HG02642 (cell line): ENCODE measurements around the gene SCYGR4.
A peak's percentile ranks its signal among the peaks of the same experiment; 100 is the strongest.

Experiments used
- ATAC-seq: cut with Tn5 transposase; IDR thresholded peaks from one replicate; pipeline ENCODE4 v1.9.1; 2021; ENCODE audit warnings: mild to moderate bottlenecking; ENCODE audit not compliant: unreplicated experiment, poor library complexity

The SCYGR4 gene

GRCh38 chr2:227613272-227613660 is 4.0 kb upstream of the SCYGR4 start:
- ATAC-seq = no peak

DNA sequence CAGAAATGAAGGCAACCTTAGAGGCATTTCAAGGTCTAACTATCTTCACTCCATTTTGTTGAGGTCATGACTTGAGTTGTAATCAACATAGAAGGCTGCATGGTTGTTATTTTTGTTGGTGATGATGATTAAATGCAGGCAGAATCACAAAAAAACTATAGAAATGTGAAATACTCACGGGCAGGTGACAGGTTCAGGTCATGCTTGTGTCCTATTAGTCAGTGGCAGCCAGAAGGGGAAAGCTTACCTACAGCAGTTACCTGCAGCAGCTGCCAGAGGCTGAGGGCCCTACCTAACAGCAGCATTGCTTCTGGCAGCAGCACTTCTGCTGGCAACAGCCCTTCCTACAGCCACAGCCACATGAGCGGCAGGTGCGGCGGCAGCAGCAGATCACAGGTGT is 3.1 kb upstream of the SCYGR4 start:
- no peak for ATAC-seq

DNA sequence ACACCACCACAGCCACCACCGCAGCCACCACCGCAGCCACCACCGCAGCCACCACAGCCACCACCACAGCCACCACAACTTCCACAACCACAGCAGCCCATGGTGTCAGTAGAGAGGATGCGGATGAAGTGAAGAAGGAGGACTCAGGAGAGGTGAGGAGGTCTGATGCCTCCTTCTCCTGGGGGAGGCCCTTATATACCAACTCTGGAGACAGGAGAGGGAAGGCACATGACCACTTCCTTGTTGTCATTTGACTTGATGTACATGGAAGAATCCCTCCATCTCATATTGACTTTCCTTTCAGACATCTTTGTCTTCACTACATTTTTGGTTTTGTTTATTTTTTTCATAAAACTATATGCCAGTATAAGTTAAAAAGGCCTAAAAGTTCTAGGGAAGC is 2.6 kb upstream of the SCYGR4 start, which contains the start of gene SCYGR3:
Gene SCYGR3, minus strand, starts transcription at position 101 of the 400 bp plus-strand sequence. Its CDS starts 0 bp downstream, at position 101.
- no peak for ATAC-seq

DNA sequence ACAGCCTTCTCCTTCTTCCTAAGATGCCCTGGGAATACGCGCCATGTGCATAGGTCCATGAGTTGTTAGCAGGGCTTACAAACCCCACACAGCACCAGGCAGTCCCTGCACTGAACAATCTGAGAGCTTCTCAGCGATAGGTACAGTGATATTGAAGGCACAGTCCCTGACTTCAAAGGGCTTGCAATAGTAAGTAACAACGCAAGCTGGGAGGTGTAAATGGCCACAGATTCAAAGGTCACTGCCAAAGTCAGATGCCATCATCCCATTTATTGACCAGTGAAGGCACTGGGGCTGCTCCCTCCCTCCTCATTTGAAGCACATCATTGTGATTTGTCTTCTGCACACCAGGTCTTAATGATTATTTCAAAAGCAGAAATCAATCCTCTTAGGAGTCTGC is 2.1 kb upstream of the SCYGR4 start:
- no peak for ATAC-seq

DNA sequence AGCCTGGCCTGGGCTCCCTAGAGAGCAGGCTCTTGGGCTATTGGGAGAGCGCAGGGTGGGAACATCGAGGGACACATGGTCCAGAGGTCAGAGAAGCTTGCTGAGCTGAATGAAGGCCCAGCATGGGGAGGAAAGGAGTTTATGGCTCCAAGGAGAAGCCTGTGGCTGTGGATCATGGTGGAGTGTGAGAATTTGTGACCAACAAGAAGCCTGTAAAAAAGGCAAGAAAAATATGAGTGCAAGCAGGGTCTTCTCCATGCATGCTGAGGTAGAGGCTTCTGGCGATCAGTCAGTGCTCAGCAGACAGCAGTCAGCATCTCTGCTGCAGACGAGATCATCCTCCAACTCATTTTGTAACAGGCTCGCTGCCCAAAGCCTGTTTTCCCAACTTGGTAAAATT is 1.4 kb upstream of the SCYGR4 start:
- no peak for ATAC-seq

- ATAC-seq = no peak
Measured at GRCh38 chr2:227616631-227617030, 667 bp upstream of the SCYGR4 start.

GRCh38 chr2:227623226-227623625 is 5.9 kb downstream of the SCYGR4 start:
- no peak for ATAC-seq

DNA sequence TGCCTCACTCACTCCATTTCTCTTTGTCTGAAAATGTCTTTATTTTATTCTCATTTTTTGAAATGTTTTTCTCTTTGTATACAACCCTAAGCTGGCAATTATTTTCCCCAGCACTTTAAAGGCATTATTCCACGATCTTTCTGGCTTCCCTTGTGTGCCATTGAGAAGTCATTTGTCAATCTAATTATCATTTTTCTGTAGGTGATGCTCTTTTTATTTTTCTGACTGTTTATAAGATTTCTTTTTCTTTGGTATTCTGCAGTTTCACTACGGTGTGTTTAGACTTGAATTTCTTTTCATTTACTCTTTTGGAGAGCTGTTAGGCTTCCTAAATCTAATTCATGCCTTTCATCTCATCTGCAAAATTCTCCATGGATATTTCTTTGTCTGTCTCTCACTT is 8.1 kb downstream of the SCYGR4 start:
- no peak for ATAC-seq

- ATAC-seq = no peak
Measured at GRCh38 chr2:227626580-227627151, 9.4 kb downstream of the SCYGR4 start.

GRCh38 chr2:227627769-227628168 is 10.5 kb downstream of the SCYGR4 start:
- peak; percentile 92 for ATAC-seq

DNA sequence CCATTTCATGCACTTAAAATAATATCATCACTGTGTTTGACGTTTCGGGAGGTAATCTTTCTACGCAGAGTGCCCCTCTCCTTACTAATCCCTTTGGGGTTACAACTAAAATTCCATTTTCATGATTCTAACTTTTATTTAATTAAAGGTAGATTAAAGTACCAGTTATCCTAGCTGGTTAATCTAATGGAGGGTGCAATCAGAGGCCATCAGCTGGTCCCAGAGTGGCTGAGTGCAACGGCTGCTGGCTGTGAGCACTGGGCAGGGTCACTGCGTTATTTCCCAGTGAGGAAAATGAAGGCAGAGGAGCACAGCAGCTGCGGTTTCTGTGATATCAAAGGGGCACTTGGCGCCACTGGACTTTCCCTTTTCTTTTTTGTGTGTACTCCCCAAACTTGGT is 12.1 kb downstream of the SCYGR4 start:
- no peak for ATAC-seq

GRCh38 chr2:227630322-227630721 is 13.0 kb downstream of the SCYGR4 start:
- ATAC-seq = no peak

DNA sequence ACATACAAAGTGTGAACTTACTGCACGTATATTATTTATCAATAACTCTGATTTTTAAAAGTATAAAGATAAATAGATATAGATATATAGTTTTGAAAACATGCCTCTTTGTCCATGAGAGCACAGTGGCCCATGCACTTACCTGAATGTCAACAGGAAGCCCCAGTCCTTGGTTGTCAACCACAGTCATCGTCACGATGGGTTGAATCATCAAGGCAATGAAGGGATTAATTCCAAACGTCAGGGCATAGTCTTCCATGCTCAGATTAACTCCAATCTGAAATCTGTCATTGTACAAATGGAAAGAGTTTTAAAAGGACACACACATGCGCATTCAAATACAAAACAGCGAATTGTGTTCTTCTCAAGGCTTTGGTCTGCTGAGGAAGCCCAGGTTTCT is 15.5 kb downstream of the SCYGR4 start:
- no peak for ATAC-seq

- ATAC-seq = no peak
Measured at GRCh38 chr2:227634201-227634600, 16.9 kb downstream of the SCYGR4 start.

DNA sequence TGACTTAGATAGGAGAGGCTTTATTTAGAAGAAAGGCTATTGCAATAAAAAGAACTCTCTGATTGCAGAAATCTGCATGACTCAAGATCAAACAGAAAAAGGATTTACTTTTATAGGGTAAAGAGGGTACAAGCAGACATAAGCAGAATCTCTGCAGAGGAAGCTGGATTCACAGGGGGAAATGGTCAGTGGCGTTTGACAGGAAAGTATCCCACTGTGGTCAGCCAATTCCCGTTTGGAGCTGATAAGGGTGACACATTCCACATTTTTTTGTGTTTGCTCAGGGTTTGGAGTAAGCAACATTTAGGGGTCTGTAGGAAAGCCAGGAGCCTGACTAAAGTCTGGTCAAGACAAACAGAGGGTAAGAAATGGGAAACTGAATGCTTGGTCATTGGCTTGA is 25.4 kb downstream of the SCYGR4 start:
- ATAC-seq = no peak

- no peak for ATAC-seq
Measured at GRCh38 chr2:227643990-227644551, 26.8 kb downstream of the SCYGR4 start.

DNA sequence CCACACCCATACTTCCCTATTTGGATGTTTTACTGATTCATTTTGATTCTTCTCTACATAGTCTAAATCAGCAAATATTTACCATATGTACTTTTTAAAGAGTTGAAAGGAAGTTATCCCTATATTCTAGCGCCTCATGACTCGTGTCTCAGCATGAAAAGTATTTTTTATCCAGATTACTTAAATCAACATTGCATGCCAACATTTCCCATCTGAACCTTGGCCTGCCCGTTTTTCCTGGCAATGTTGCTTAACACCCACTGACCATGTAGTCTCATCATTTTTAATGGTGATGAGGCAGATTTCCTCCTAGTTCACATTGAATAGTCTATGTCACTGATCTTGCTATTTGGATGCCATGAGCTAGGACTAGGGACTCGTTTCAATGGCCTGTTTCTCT is 36.1 kb downstream of the SCYGR4 start:
- no peak for ATAC-seq

GRCh38 chr2:227654426-227654825 is 37.1 kb downstream of the SCYGR4 start:
- ATAC-seq = no peak

DNA sequence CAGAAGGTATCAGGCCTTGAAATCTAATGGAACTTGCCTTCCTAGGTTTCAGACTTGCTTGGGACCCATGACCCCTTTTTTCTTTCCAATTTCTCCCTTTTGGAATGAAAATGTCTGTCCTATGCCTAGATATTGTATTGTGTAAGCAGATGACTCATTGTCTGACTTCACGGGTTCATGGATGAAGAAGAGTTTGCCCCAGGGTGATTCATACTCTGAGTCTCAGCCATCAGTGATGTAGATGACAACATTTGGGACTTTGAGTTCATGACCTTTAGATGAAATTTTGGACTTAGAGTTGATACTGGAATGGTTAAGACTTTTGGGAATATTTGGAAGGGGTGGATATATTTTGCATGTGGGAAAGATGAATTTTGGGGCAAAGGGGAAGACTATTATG is 38.2 kb downstream of the SCYGR4 start:
- no peak for ATAC-seq

DNA sequence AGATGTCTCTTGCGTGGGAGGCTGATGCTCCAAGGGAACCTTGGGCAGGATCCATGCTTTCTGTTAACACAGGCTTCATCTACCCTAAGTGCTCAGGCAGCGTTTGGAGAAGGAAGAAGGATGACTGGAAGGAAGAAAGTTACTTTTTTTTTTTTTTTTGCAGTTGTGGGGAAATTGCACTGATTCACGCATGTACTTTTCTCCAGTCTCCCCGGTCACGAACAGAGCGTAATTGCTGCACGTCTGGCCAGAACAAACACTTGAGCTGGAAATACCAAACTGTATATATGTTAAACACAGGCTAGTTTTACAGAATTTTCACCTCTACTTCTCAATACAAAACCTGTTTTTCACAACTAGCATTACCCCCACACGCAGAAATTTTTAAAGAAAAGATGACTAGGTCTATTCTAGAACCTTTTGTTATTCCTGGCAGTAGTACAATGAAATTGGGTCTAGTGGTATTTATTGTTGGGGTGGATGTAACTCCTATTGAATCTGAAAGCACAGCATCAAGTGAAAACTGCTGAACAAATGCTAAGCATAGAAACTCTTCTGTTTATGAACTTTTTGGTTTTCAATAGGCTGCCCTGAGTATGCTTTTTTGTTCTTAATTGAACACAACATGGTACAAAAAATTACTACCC is 40.0 kb downstream of the SCYGR4 start:
- ATAC-seq = no peak

DNA sequence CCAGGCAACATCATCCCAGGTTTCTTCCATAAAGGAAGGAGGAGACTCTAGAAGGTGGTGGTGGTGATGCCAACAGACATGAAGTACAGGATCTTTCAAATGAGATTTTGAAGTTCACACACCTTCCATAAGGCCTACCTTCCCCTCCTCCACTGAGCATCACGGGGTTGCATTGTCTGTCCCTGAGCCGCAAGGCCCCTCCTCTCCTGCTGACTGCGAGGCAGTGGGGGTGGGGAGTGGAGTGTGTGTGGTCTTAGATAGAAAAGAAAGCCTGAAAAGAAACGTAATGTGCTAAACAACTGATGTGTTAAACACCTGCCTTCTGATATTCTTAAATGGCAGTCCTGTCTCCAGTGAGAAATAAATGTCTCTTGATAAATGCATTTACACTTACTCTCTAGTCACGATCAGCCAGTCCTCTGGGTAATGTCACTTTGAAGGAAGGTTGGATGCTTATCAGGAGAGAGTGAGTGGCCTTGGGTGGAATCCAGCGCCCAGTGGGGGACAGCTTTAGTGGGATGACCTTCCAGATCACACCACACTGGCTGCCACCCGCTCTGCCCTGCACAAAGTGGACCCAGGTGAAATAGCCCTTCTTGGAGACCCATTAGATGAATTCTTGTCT is 43.8 kb downstream of the SCYGR4 start:
- no peak for ATAC-seq

- ATAC-seq = no peak
Measured at GRCh38 chr2:227661827-227662226, 44.5 kb downstream of the SCYGR4 start.
